ENCODE measurements around the gene LGALS14. TPM values are rescaled to one million over a fixed set of nuclear protein-coding genes. Genes with fewer than 3 reads are reported as not detected.

The LGALS14 gene
- total RNA-seq, 1 donor from 2014 or later: not detected

- no peak for DNase-seq (ENCODE audit: low spot score)
These were observed 42.7 kb downstream of the LGALS14 start for GRCh38 chr19:39746836-39747529.

- no peak for DNase-seq (ENCODE audit: low spot score)
These were observed 45.7 kb downstream of the LGALS14 start for GRCh38 chr19:39749981-39750380.

GRCh38 chr19:39752390-39752789 lies 48.1 kb downstream of the LGALS14 start:
- no peak for DNase-seq (ENCODE audit: low spot score)

DNA sequence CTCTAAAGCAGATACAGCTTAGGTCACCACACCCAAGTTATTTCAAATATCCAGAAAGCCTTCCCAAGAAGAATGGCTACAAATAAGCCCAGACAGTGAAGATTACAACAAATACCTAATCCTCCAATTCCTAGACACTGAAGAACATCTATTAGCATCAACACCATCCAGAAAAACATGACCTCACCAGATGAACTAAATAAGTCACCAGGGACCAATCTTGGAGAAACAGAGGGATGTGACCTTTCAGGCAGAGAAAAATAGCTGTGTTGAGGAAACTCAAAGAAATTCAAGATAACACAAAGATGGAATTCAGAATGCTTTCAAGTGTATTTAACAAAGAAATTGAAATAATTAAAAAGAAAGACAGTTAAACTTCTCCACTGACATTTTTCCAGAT lies 48.5 kb downstream of the LGALS14 start:
- DNase-seq (ENCODE audit: low spot score): no peak

DNA sequence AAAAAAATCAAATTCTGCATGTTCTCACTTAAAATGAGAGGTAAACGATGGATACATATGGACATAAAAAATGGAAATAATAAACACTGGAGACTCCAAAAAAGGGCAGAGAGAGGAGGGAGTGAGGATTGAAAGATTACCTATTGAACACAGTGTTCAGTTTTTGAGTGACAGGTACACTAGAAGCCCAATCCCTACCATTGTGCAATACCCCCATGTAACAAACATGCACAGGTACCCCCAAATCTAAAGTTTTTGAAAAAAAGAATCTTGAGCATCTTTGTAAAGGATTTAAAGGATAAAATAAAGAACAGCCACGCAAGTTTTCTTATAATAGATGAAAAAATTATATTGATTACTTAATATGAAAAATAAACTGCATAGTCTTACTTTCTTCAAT lies 50.3 kb downstream of the LGALS14 start:
- no peak for DNase-seq (ENCODE audit: low spot score)

GRCh38 chr19:39754971-39755370 lies 50.7 kb downstream of the LGALS14 start:
- DNase-seq (ENCODE audit: low spot score): no peak

Other genes with a start within 250 kb of the LGALS14 start
- 64.9 TPM for gene TIMM50, start 223.6 kb upstream of the LGALS14 start, total RNA-seq
- gene DLL3, start 205.5 kb upstream of the LGALS14 start, total RNA-seq: not detected
- not detected for gene SELENOV, start 189.3 kb upstream of the LGALS14 start, total RNA-seq
- 2.4 TPM for gene EID2B, start 171.6 kb upstream of the LGALS14 start, total RNA-seq
- gene EID2, start 164.3 kb upstream of the LGALS14 start, total RNA-seq: 10.4 TPM
- gene LGALS13, start 102.0 kb upstream of the LGALS14 start, total RNA-seq: not detected
- not detected for gene LGALS16, start 48.6 kb upstream of the LGALS14 start, total RNA-seq
- gene CLC, start 33.5 kb downstream of the LGALS14 start, total RNA-seq: not detected
- not detected for gene LEUTX, start 74.4 kb downstream of the LGALS14 start, total RNA-seq
- 19.7 TPM for gene DYRK1B, start 129.7 kb downstream of the LGALS14 start, total RNA-seq
- 311 TPM for gene FBL, start 141.9 kb downstream of the LGALS14 start, total RNA-seq
- gene FCGBP, start 230.2 kb downstream of the LGALS14 start, total RNA-seq: 37.0 TPM

All from ureter (tissue), 1 donor.